Ammon's horn (tissue), 1 donor: ENCODE data around the gene SLC7A8.

Source experiments
- DNase-seq: peaks from one replicate; pipeline ENCODE4 v3.0.0-alpha.2; 2016; ENCODE audit warnings: low spot score

Gene SLC7A8

GRCh38 chr14:23130871-23131270 lies 52.6 kb downstream of the SLC7A8 start:
- no peak for DNase-seq

- no peak for DNase-seq
Measured at GRCh38 chr14:23129759-23130316, 53.6 kb downstream of the SLC7A8 start.

- no peak for DNase-seq
Measured at GRCh38 chr14:23128969-23129758, 54.3 kb downstream of the SLC7A8 start.

GRCh38 chr14:23127861-23128260 lies 55.6 kb downstream of the SLC7A8 start:
- no peak for DNase-seq

- DNase-seq = no peak
Measured at GRCh38 chr14:23126548-23127278, 56.7 kb downstream of the SLC7A8 start.

- no peak for DNase-seq
Measured at GRCh38 chr14:23125933-23126524, 57.4 kb downstream of the SLC7A8 start.

GRCh38 chr14:23125011-23125410 lies 58.4 kb downstream of the SLC7A8 start:
- DNase-seq = no peak

GRCh38 chr14:23124337-23124954 lies 59.0 kb downstream of the SLC7A8 start:
- DNase-seq = no peak

GRCh38 chr14:23123419-23123818 lies 60.0 kb downstream of the SLC7A8 start:
- DNase-seq = no peak

GRCh38 chr14:23122086-23122485 lies 61.4 kb downstream of the SLC7A8 start:
- DNase-seq = no peak

- DNase-seq = peak; percentile 27
Measured at GRCh38 chr14:23121361-23121771, 62.1 kb downstream of the SLC7A8 start.

- DNase-seq = peak; percentile 94
Measured at GRCh38 chr14:23120541-23121251, 62.8 kb downstream of the SLC7A8 start.

- no peak for DNase-seq
Measured at GRCh38 chr14:23119363-23120327, 63.8 kb downstream of the SLC7A8 start.

- DNase-seq = no peak
Measured at GRCh38 chr14:23118506-23119362, 64.7 kb downstream of the SLC7A8 start, which contains the start of gene CEBPE. Gene CEBPE (minus strand): TSS chr14:23119255. CDS start chr14:23119091, 164 bp downstream.

- DNase-seq = no peak
Measured at GRCh38 chr14:23117371-23118020, 66.0 kb downstream of the SLC7A8 start.

- DNase-seq = no peak
Measured at GRCh38 chr14:23115918-23116317, 67.5 kb downstream of the SLC7A8 start.

GRCh38 chr14:23115039-23115731 lies 68.3 kb downstream of the SLC7A8 start:
- DNase-seq = no peak

- DNase-seq = no peak
Measured at GRCh38 chr14:23114669-23115038, 68.8 kb downstream of the SLC7A8 start.
